SK-N-SH (cell line): Measurements from ENCODE around the gene RCAN2.

ENCODE experiments used
- MAX ChIP-seq: IDR thresholded peaks from 2 replicates; pipeline ENCODE4 v1.4.0; 2012; ENCODE audit warnings: low read depth
- PBX3 ChIP-seq: IDR thresholded peaks from 2 replicates; pipeline ENCODE4; 2012

GRCh38 chr6:46476301-46476700 is 14.9 kb downstream of the RCAN2 start:
- TF ChIP-seq MAX (no peak), PBX3 (no peak)
